Anterior cingulate cortex (tissue), 58 donors: ENCODE results near the gene OSER1.
A peak's percentile ranks its signal among the peaks of the same experiment; 100 is the strongest.

ENCODE experiments used
- DNase-seq, 58 donors: peaks; one replicate each; lab custom pipeline; 2025; lab: John Stamatoyannopoulos, UW

OSER1 gene

DNA sequence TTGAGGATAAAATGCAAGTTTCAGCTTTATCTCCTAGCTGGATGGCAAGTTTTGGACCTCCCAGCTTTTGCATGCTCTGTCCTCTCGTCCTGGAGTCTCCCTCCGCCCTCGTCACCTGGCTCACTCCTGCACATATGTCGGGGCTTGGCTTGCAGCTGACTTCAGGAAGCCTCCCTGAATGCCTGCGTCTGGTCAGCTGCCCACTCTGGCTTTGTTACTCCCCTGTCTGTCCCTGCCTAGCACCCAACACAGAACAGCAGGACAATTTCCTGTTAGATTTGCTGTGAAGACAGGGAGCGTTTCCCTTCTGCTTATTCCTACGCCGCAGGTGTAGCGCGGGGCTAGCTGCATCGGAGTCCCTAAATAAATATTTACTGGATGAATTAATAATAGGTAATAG is 29.0 kb downstream of the OSER1 start:
- DNase-seq: no peak

DNA sequence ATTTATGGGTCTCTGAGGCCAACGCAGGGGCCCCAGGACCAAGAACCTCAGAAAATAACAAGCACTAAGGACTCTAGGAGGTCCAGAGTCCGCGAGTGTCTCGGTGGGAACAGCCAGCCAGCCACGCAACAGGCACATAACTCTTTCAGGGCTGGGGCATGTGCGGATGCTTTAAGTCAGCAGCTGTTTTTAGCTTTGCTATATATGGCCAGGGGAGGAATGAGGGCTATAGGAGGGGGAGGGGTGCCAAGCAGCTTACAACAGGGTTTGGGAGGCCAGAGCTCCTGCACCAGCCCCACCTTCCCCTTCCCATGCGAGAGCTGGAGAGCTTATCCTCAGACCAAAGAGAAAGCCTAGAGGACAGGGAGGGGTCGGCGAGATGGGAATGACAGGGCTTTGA is 29.8 kb downstream of the OSER1 start:
- no peak for DNase-seq

DNA sequence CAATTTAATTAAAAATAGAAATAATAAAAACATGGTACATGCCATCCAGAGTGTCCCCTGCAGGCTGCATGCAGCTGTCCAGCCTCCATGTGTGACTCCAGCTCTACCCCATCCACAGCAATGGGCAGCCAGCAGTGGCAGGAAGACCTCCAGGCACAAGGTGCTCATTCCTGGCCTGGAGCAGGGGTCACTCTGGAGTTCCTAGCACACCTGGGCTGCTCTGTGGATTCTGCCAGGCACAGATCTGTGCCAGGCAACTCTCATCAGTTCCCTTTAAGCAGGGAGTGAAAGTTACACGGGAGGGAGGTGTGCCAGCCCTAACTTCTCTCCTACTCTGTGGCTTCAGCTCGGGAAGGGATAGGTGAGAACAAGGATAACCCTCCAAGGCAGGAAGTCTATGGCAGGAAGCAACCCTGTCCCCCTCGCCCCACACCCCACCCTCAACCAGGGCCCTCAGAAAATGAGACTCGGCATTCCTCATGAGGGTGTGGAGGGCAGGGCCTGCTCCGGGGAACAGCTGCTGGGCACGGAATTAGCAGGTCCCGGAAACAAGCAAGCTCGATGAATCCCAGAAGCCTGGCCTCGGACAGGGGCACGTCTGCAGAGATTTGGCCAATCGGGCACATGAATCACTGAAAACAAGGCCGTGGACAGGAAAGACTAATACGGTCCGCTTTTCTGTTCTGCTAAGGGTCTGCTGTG is 33.6 kb downstream of the OSER1 start:
- no peak for DNase-seq

DNA sequence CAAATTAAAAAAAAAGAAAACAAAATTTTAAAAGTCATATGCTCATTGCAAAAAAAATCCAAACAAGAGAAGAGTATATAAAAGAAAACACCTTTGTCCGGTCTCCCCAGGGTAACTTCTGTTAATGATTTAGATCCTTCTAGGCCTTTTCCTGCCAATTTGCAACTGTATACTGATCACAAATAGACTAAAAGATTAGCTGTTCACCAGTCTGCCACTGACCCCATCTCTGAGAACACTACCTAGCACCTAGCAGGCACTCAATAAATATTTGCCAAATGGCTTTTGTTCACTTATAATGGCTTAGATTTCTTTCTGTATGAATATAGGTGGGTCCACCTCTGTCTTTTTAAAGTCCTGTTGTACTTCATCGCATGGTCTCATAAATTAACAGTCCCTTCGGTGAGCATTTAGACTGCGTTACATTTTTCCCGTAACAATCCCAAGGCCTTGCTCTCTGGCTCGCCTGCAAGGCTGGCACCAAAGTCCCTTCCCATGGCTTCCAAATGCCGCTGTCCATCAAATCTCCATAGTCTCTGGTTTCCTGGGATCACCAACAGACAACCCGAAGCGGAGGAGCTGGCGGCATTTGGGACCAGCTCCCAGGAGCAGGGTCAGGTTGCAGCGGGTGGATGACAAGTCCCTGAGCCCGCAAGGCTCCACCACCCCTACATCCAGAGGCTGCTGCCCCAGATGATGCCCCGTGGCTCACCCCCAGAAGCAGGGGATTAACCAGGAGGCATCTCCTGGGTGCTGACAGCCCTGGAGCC is 35.4 kb downstream of the OSER1 start:
- no peak for DNase-seq

DNA sequence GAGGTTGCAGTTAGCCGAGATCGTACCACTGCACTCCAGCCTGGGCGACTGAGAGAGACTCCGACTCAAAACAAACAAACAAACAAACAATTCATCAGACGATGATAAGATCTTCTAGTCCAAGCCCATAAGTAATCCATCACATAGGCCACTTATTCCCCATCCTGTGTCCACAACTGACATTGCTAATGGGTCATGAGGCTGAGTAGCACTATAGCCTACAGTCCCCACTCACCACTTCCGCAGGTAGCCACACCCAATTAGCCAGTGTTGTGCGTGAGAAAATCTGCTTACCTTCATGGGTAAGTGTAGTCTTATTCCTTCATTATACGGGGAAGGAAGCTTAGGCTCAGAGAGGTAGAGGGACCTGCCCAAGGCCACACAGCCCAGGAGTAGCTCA is 36.7 kb downstream of the OSER1 start:
- DNase-seq: no peak

DNA sequence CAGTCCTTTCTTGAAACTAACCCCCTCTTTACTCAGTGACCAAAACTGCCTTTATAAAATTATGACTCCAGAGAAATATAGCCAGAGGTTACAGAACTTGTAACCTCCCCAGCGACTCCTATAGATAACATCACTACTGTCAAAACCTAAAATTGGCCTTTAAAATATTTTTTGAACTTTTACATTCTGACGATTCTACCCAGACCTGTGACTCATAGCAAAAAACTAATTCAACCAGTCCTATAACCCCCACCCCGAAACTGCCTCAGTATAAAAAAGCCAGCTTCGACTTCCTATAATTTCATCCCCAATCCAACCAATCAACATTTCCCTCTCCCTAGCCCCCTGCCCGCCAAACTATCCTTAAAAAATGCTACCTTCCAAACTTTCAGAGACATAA is 37.5 kb downstream of the OSER1 start:
- no peak for DNase-seq

DNA sequence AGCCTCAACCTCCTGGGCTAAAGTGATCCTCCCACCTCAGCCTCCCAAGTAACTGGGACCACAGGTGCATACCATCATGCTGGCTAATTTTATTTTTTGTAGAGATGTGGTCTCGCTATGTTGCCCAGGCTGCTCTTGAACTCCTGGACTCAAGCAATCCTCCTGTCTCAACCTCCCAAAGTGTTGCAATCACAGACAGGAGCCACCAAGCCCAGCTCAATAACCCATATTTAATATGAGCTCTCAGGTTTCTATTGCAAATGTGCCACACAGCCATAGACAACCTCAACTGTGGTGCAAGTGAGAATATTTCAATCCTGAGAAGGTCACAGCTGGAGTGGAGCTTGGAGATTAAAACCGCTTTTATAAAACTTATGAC is 38.0 kb downstream of the OSER1 start:
- DNase-seq: no peak

DNA sequence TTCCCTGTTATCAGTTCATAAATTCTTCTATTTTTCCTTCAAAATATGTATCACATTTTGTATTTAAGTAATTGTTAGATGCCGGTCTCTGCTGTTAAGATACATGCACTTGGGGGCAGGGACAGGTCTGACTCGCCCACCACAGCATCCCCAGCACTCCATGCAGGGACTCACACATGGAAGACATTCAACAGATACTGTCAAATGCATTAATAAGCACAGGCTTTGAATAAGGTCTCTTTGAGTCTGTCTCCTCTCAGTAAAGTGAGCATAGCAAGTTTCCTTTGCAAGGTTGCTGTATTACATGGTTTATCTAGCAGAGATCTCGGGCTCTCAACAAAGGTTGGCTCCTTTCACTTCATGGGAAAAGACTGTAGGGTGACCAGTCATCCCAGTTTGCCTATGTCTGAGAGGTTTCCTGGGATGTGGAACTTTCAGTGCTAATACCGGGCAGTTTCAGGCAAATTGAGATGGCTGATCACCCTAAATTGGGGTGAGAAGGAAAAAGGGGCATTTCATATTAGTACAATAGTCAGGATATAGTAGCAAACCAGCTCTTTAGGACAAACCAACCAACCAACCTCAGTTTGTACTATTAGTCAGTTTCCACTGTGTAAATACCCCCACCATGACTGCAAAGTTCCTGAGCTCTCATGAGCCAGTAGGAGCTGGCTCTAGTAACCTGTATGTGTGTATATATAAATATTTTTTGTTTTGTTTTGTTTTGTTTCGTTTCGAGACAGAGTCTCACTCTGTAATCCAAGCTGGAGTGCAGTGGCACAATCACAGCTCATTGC is 38.6 kb downstream of the OSER1 start:
- DNase-seq: no peak

DNA sequence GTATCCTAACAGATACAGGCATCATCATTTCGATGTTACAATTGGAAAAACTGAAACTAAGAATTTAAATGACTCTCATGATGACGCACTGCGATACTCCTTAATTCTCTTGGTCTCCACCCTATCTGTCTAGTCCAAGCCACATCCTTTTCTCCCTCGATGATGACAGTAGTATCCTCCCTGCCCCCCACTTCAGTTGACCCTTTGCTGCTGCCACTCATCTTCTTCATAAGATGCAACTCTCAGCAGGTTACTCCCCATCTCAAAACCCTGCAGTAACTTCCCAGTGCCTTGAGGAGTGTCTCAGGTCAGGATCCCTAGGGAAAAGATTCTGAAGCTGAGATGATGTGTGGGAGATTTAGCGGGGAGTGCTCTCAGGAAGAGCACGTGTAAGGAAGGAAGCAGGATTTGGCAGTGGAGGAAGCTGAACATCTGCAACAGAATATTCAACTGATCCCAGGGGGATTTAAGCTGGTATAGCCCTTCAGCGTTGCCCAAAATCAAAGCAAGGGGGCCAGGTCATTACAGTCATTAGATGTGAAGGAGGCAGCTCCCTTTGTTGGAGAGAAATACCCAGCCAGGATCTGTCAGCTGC is 39.7 kb downstream of the OSER1 start:
- DNase-seq: no peak

DNA sequence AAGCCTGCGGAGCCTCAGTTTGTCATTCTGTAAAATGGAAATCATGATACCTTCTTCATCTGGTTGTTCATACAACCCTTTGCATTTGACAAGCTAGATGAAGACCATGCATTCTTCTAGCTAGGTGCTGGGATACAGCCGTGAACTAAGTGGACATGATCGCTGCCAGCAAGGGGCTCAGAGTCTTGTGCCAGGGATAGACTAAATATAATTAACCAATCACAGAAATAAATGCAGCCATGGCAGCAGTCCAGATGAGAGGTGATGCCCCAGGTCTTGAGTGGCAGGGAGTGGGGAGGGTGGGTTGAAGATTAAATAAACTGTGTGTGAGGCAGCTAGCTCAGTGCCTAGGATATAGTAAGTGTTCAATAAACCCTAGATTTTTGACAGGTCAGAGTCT is 42.8 kb downstream of the OSER1 start:
- no peak for DNase-seq

DNA sequence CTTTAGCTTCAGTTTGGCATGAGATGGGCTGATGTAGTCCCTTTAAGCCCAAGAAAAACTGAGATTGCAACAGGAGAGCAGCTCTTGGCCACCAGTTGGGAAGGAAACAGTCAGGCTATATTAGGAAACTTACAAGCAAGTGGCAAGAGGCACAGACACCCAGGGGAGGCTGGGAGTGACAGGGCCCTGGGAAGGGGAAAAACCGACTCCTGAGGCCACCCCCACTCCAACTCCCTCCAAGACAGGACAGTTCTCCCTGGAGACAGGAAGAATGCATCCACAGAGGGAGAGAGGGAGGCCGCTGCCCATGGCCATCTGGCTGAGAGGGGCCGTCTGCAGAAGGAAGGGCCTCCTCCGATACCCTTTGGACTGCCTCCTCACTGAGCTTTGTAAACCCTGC is 44.1 kb downstream of the OSER1 start:
- no peak for DNase-seq

DNA sequence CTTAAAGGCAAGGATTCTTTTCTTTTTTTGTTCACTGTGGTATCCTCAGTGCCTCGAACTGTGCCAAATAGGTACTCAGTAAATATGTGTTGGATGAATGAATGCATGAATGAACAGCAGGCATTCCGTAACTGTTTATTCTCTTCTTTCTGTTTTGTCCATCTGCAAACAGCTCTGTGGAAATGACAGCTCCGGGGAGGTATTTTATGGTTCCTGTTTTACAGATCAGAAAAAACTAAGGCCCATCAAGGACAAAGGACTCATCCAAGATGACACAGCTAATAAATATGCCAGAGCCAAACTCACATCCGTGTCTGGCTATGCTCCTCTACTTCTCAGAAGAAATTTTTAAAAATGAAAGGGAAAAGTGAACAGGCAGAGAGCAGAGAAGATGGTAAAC is 44.6 kb downstream of the OSER1 start:
- DNase-seq: no peak

DNA sequence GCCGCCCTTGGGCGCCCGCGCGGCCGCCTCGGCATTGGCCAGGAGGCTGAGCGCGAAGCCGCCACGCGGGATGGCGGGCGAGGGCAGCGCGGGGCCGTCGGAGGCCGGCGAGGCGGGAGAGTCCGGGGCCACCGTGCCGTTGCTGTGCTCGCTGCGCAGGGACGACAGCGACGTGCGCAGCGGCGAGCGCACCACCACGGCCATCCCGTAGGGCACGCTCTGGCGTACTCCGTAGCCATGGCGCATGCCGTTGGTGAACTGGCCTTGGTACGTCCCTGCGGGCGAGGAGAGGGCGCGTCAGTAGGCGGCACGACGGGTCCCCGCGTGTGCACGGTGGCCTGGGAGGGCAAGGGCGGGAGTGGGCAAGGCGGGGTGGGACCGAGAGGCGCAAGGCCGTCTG is 50.4 kb downstream of the OSER1 start:
- no peak for DNase-seq

DNA sequence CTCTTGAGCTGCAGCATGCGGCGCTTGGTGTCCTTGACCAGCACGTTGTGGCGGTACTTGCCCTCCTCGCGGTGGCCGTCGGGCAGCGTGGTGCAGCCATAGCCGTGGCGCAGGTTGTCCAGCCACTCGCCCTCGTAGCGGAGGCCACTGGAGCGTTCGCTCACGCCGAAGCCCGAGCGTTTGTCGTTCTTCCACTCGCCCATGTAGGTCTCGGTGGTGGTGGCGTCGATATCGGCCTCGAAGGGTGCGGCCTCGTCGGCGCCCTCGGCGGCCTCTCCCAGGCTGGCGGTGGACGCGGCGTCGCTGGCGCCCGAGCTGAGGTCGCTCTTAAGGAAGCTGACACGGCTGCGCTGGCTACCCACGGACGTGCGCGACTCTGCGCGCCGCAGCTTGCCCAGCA is 50.9 kb downstream of the OSER1 start:
- DNase-seq: no peak

DNA sequence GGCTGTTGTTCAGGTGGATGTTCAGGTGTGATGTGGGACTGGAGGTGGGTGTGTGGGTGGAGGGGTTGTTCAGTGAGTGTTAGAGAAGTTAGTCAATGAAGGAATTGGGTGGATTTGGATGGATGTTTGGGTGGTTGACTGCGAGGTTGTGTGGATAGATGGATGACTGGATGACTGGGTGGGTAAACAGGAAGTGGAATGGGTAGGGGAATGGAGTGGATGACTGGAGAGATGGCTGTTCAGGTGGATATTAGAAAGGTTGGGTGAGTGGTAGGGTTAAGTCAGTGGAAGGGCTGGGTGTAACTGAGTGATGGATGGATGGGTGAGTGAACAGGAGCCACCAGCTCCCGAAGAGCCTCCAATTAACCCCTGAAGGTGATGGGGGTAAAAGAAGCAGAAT is 51.4 kb downstream of the OSER1 start:
- DNase-seq: no peak

DNA sequence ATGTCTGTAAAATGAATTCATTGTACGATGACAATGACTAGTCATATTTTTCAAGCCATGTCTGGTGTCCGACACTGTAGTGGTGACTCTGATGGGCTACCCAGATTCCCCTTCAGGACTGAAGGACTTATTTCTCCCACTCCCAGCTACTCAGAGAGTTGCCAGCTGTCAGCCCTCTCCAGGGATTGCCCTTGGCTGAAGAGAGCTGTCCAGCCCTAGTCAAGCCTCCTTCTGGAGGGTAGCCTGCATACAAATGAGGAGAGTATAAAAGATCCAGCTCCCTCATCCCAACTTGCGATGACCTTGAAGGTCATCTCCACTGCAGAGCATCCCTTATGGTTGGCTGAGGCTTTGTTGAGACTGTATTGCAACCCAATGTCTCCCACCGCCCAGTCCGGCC is 53.5 kb downstream of the OSER1 start:
- DNase-seq: no peak

DNA sequence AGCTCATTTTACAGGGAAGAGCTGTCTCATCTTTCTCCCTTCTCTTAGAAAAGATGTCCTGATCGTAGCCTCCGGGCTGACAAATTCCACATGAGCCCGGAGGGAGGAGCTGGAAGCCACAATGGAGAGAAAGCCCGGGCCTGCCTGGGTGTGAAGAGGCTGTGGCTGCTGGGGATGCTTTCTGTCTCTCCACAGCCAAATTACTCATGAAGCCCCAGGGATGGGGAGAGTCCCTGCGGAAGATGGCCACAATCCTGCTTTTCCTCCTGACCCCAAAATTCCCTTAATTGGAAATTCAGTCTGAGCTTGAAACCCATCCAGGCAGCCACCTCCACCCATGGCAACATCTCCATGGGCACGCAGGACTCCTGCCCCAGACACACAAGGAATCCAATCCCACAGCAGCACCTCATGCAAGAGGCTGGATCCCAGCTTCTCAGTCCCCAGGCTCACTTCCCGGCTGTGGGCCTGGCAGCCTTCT is 56.0 kb downstream of the OSER1 start:
- DNase-seq: peak in 1 of 58 donors; percentile 7

DNA sequence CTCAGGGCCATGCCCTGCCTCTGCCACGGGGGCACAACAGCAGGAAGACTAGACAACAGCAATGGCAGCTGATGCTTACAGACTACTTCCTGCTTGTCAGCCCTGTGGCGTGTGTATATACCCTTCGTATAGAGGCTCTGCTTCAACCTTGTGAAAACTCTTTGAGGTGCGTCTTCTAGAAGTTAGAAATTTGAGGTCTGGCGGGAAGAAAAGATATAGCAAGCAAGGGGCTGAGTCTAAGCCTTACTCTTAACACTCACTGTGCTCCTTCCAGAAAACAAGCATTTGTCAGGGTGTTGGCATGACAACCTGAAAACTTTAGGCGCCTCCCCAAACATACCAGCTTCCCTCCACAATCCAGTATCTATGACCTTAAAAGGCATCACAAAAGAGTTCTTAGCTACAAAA is 56.9 kb downstream of the OSER1 start:
- no peak for DNase-seq

DNA sequence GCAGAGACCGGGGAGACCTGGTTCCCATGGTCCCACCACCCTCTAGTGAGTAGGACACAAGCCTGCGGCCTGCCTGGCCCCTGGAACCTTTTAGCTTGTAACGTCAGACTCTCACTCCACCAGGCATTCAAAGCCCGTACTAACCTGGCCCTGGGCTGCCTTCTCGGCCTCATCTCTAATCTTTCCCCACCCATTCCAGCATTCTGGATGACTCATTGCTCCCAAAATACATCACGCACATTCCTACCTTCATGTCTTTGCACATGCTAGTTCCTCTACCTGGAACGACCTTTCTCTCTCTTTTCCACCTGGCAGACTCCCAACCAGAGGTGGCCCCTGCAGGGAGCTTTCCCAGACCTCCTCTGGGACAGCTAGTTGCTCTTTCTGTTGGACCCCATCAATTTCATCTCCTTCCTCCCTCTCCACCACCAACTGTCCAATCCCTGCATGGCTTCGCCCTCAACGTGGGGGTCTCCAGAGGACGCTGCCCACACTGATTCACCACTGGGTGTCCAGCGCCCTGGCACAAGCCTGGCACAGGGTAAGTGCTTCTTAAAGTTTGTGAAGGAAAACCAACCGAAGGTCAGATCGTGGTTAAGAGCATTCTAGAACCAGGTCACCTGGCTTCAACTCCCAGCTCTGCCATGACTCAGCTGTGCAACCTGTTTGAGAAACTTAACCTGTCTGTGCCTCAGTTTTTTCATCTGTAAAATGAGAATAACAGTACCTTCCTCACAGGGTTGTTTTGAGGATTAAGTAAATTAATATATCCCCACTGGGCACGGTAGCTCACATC is 58.8 kb downstream of the OSER1 start:
- DNase-seq: no peak

DNA sequence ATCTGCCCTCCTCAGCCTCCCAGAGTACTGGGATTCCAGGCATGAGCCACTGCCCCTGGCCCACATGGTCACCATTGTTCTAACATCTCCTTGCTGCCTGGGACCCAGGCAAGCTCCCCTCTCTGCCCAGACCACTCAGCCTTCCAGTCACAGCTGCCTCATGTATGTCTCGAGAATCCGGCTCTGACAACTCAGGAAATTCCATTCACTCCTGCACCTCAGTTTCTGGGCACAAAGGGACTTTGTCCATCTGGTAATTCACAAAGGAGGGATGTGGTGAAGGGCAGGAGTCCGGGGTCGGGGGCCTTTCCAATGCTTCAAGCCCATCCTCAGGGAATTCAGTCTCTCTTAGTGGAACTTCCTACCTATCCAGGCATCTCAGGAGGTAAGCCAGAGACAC is 64.3 kb downstream of the OSER1 start:
- no peak for DNase-seq
